ENCODE measurements around the gene ADAMTS2. TPM values are rescaled to one million over a fixed set of nuclear protein-coding genes. Genes with fewer than 3 reads are reported as not detected.

ADAMTS2 gene
- total and polyA plus RNA-seq, 2 of the 8 experiments (the other 6 are each of a cell fraction or from before 2014, with no cell fraction given) = 6.6 to 7.3 TPM

GRCh38 chr5:179138568-179138925, 206.7 kb downstream of the ADAMTS2 start:
- FAIRE-seq (no peak), DNase-seq (ENCODE audit: low read depth in 1 of 2, low spot score in 2 of 2) (no peak)
- Histone ChIP-seq H3K27ac (ENCODE audit: low read depth, low read length) (no peak overlapping the region), H4K5ac (ENCODE audit: insufficient read length, low read depth, low read length) (no peak overlapping the region), H2BK20ac (ENCODE audit: low read length) (no peak overlapping the region), H3K4me3 (ENCODE audit: extremely low read depth in 1 of 4, insufficient read depth in 2 of 4, low read depth in 3 of 4, low read length in 4 of 4) (no peak overlapping the region), H2AFZ (ENCODE audit: low read length) (no peak overlapping the region), H3K27me3 (replicated peaks in 1 of 4; ENCODE audit: control insufficient read depth in 3 of 4, extremely low read depth in 1 of 4, insufficient read depth in 3 of 4, low read length in 3 of 4) (no peaks in the 10 kb centered on the region), H3K79me1 (ENCODE audit: low read depth, low read length) (no peaks in the 10 kb centered on the region), H3K9ac (replicated peaks in 1 of 4; ENCODE audit: extremely low read depth in 1 of 4, low read depth in 3 of 4, low read length in 3 of 4) (no peak overlapping the region), H3K4me2 (ENCODE audit: insufficient read depth in 1 of 2, low read depth in 2 of 2, low read length in 2 of 2) (no peak overlapping the region), H2BK12ac (ENCODE audit: low read depth, low read length) (no peak overlapping the region), H3K4me1 (replicated peaks in 1 of 4; ENCODE audit: control insufficient read depth in 3 of 4, insufficient read depth in 4 of 4, low read length in 3 of 4) (peaks cover 0 to 3% (median 0%) of the 10 kb centered on the region in 4 experiments; a peak in 2 of 7 replicates), H2BK15ac (ENCODE audit: low read length) (no peak overlapping the region), H3K23me2 (ENCODE audit: low read depth, low read length) (no peaks in the 10 kb centered on the region), H2BK120ac (replicated peaks; ENCODE audit: low read depth, low read length) (no peak overlapping the region), H3K18ac (ENCODE audit: extremely low read depth, low read length) (no peak overlapping the region), H3K4ac (replicated peaks; ENCODE audit: insufficient read length, low read depth, low read length) (no peak overlapping the region), H4K20me1 (replicated peaks in 1 of 2; ENCODE audit: control insufficient read depth in 1 of 2, insufficient read depth in 2 of 2, low read length in 2 of 2) (no peaks in the 10 kb centered on the region), H3K14ac (ENCODE audit: insufficient read length) (no peak overlapping the region), H2AK5ac (ENCODE audit: low read depth, low read length) (no peak overlapping the region), H3K79me2 (ENCODE audit: control insufficient read depth in 1 of 2, insufficient read depth in 2 of 2, low read length in 2 of 2) (no peaks in the 10 kb centered on the region), H4K91ac (replicated peaks; ENCODE audit: insufficient read length, low read length) (no peak overlapping the region), H3K56ac (replicated peaks; ENCODE audit: insufficient read length, low read depth, low read length) (no peak overlapping the region), H3K9me3 (ENCODE audit: insufficient read depth in 2 of 2, low read depth in 1 of 2, low read length in 1 of 2) (peaks cover 0 to 3% of the 10 kb centered on the region in 2 experiments; a peak in 2 of 4 replicates), H3K36me3 (ENCODE audit: control insufficient read depth in 2 of 4, insufficient read depth in 4 of 4, low read length in 3 of 4) (no peaks in the 10 kb centered on the region), H4K8ac (ENCODE audit: extremely low read depth, insufficient read depth, low read length) (peak overlapping the region; percentile 72), H2BK5ac (ENCODE audit: low read depth, low read length) (no peak overlapping the region), H3K23ac (ENCODE audit: insufficient read length) (no peak overlapping the region)
- POLR2A ChIA-PET (ENCODE audit: partially characterized antibody) = no interaction called here
- CTCF ChIA-PET (ENCODE audit: partially characterized antibody) = interaction anchor here (0.6 kb wide), 1 partner anchor 240 kb away, joined by 3 read pairs; no protein-coding TSS in a partner anchor
- WGBS, 2 experiments (ENCODE audit: extremely low coverage in 1 of 2, insufficient coverage in 1 of 2, insufficient read length in 1 of 2, insufficient replicate concordance in 2 of 2, low coverage in 1 of 2, low lambda C conversion rate in 2 of 2, missing lambda C conversion rate in 1 of 2) = 91% methylated on average over 23 of the region's 23 CpGs; no CpG with 5 or more reads in 1 of the 2 experiments
- no peak for TF ChIP-seq EP300 (IDR thresholded peaks at IDR 0.05; ENCODE audit: borderline replicate concordance in 1 of 2, low read depth in 2 of 2, low read length in 2 of 2)
- no peak for TF ChIP-seq CTBP2 (IDR thresholded peaks at IDR 0.05; ENCODE audit: borderline replicate concordance, insufficient read depth, insufficient read length, low read length)
- no peak for TF ChIP-seq SIRT6 (IDR thresholded peaks at IDR 0.05; ENCODE audit: low read length)
- no peak for TF ChIP-seq SRF (IDR thresholded peaks at IDR 0.05; ENCODE audit: low read depth, low read length)
- no peak for TF ChIP-seq ZNF274 (IDR thresholded peaks at IDR 0.05; ENCODE audit: borderline replicate concordance, extremely low read depth, low read length)
- TF ChIP-seq HDAC6 (IDR thresholded peaks at IDR 0.05; ENCODE audit: low read depth, low read length) = no peak
- TF ChIP-seq E2F6 (IDR thresholded peaks at IDR 0.05) = no peak
- TF ChIP-seq CREB1 (IDR thresholded peaks at IDR 0.05) = no peak
- no peak for TF ChIP-seq CEBPB (IDR thresholded peaks at IDR 0.05; ENCODE audit: low read depth, low read length)
- TF ChIP-seq CTCF (IDR thresholded peaks at IDR 0.05; ENCODE audit: control extremely low read depth in 1 of 3, insufficient read depth in 1 of 3, low read depth in 1 of 3, low read length in 3 of 3) = no peak
